NOMO-1 treated with dmso at 0.1 percent for 144 hours (cell line): ENCODE measurements around the gene PRDX3.
A peak's percentile ranks its signal among the peaks of the same experiment; 100 is the strongest.

Experiments used
- DNase-seq: peaks from one replicate; lab custom pipeline; 2025; ENCODE audit not compliant: unreplicated experiment; lab: John Stamatoyannopoulos, UW

The PRDX3 gene

GRCh38 chr10:119178372-119179119 lies at the start of gene PRDX3:
TSS of gene PRDX3 (minus strand) at chr10:119178812. CDS start at chr10:119178790, 22 bp downstream.
- DNase-seq: peak; percentile 80

GRCh38 chr10:119227825-119228224 lies 49.2 kb upstream of the PRDX3 start:
- no peak for DNase-seq

- DNase-seq: no peak
Measured at GRCh38 chr10:119225083-119225658, 46.6 kb upstream of the PRDX3 start.

GRCh38 chr10:119222966-119223386 lies 44.4 kb upstream of the PRDX3 start:
- no peak for DNase-seq

- DNase-seq: no peak
Measured at GRCh38 chr10:119222537-119222936, 43.9 kb upstream of the PRDX3 start.

- DNase-seq: no peak
Measured at GRCh38 chr10:119221666-119222065, 43.1 kb upstream of the PRDX3 start.

GRCh38 chr10:119221201-119221600 lies 42.6 kb upstream of the PRDX3 start:
- no peak for DNase-seq

GRCh38 chr10:119219871-119220270 lies 41.3 kb upstream of the PRDX3 start:
- no peak for DNase-seq

- DNase-seq: no peak
Measured at GRCh38 chr10:119217991-119218490, 39.4 kb upstream of the PRDX3 start.

- no peak for DNase-seq
Measured at GRCh38 chr10:119217401-119217800, 38.8 kb upstream of the PRDX3 start.

- no peak for DNase-seq
Measured at GRCh38 chr10:119216127-119216526, 37.5 kb upstream of the PRDX3 start.

GRCh38 chr10:119215371-119215770 lies 36.8 kb upstream of the PRDX3 start:
- DNase-seq: no peak

GRCh38 chr10:119211625-119212441 lies 33.2 kb upstream of the PRDX3 start:
- no peak for DNase-seq

GRCh38 chr10:119211176-119211575 lies 32.6 kb upstream of the PRDX3 start:
- DNase-seq: no peak

- DNase-seq: no peak
Measured at GRCh38 chr10:119210633-119211032, 32.0 kb upstream of the PRDX3 start.

GRCh38 chr10:119209736-119210355 lies 31.2 kb upstream of the PRDX3 start:
- no peak for DNase-seq

GRCh38 chr10:119209035-119209735 lies 30.6 kb upstream of the PRDX3 start:
- DNase-seq: no peak

GRCh38 chr10:119208553-119208940 lies 29.9 kb upstream of the PRDX3 start:
- DNase-seq: no peak

GRCh38 chr10:119207713-119208552 lies 29.3 kb upstream of the PRDX3 start:
- DNase-seq: no peak

- peak; percentile 90 for DNase-seq
Measured at GRCh38 chr10:119207366-119207666, 28.7 kb upstream of the PRDX3 start, which contains the start of gene GRK5. TSS of gene GRK5 (plus strand) at chr10:119207571. CDS start at chr10:119207918, 347 bp downstream.
